OCI-LY3 (cell line): Measurements from ENCODE around the gene FMNL1.

ENCODE experiments used
- H2AFZ ChIP-seq: fragments of 200-600, 300-600 bp; shearing (Covaris generic); 2 replicates; pipeline ENCODE4 v1.6.0; 2014; ENCODE audit warnings: antibody characterized with exemption, low read depth, low read length
- H3K27ac ChIP-seq: fragments of 200-600, 300-600 bp; sonication (generic); 2 replicates; pipeline ENCODE4 v1.5.1; 2014; ENCODE audit warnings: mild to moderate bottlenecking, low read length, moderate library complexity, mixed read lengths
- H3K27me3 ChIP-seq: fragments of 200-600, 300-600 bp; sonication (generic); 2 replicates; pipeline ENCODE4 v1.6.1; 2014; ENCODE audit warnings: low read depth, low read length, mixed read lengths
- H3K36me3 ChIP-seq: fragments of 200-600, 300-600 bp; sonication (generic); replicated peaks from 2 replicates; pipeline ENCODE3; 2014; ENCODE audit warnings: low read depth, low read length, mixed read lengths
- H3K4me1 ChIP-seq: fragments of 300-600, 200-600 bp; sonication (generic); 2 replicates; pipeline ENCODE4 v1.6.1; 2014; ENCODE audit warnings: low read length, mixed read lengths
- H3K4me2 ChIP-seq: fragments of 200-600, 300-600 bp; sonication (generic); 2 replicates; pipeline ENCODE4 v1.6.1; 2014; ENCODE audit warnings: low read length, mixed read lengths
- H3K4me3 ChIP-seq: fragments of 300-600, 200-600 bp; sonication (generic); 2 replicates; pipeline ENCODE4 v1.5.1; 2014; ENCODE audit warnings: antibody characterized with exemption, mild to moderate bottlenecking, low read length, moderate library complexity
- H3K79me2 ChIP-seq: fragments of 300-600, 200-600 bp; shearing (Covaris generic); 2 replicates; pipeline ENCODE4 v1.6.1; 2014; ENCODE audit warnings: mild to moderate bottlenecking, low read length, mixed read lengths
- H3K9ac ChIP-seq: fragments of 300-600, 200-600 bp; shearing (Covaris generic); 2 replicates; pipeline ENCODE4 v1.6.0; 2014; ENCODE audit warnings: mild to moderate bottlenecking, low read length, moderate library complexity
- H3K9me3 ChIP-seq: fragments of 200-600, 300-600 bp; shearing (Covaris generic); 2 replicates; pipeline ENCODE4 v1.6.1; 2014; ENCODE audit warnings: low read length, mixed read lengths; ENCODE audit not compliant: insufficient read depth
- H4K20me1 ChIP-seq: fragments of 200-600, 300-600 bp; sonication (generic); 2 replicates; pipeline ENCODE4 v1.6.1; 2016; ENCODE audit warnings: low read length, mixed read lengths; ENCODE audit not compliant: insufficient read depth
- CTCF ChIP-seq: fragments of 200-600, 300-600 bp; sonication (generic); IDR thresholded peaks from 2 replicates; pipeline ENCODE4 v1.5.1; 2014; ENCODE audit warnings: antibody characterized with exemption, low read length, low read depth
- EZH2phosphoT487 ChIP-seq: fragments of 200-600 bp; shearing (Covaris generic); IDR thresholded peaks from 2 replicates; pipeline ENCODE4 v1.6.1; 2018; ENCODE audit warnings: antibody characterized with exemption, mixed run types, low read depth

FMNL1 gene

GRCh38 chr17:45223539-45224528 lies 2.1 kb downstream of the FMNL1 start:
- H3K4me1 ChIP-seq = peaks cover 61% of the 10 kb centered on the region
- peak overlapping the region; percentile 99 for H3K4me2 ChIP-seq
- TF ChIP-seq CTCF = no peak
- no peak for TF ChIP-seq EZH2phosphoT487
- H3K27me3 ChIP-seq = no peaks in the 10 kb centered on the region
- no peaks in the 10 kb centered on the region for H3K9me3 ChIP-seq
- peak overlapping the region; percentile 100 for H3K9ac ChIP-seq
- H2AFZ ChIP-seq = no peak overlapping the region
- peak overlapping the region; percentile 100 for H3K4me3 ChIP-seq
- H3K36me3 ChIP-seq = no peaks in the 10 kb centered on the region
- peaks cover 75% of the 10 kb centered on the region for H3K79me2 ChIP-seq
- H4K20me1 ChIP-seq = no peaks in the 10 kb centered on the region
- H3K27ac ChIP-seq = peak overlapping the region; percentile 99

GRCh38 chr17:45224671-45225050 lies 3.0 kb downstream of the FMNL1 start:
- H3K79me2 ChIP-seq = peaks cover 83% of the 10 kb centered on the region
- TF ChIP-seq EZH2phosphoT487 = no peak
- TF ChIP-seq CTCF = no peak
- H4K20me1 ChIP-seq = no peaks in the 10 kb centered on the region
- H3K36me3 ChIP-seq = no peaks in the 10 kb centered on the region
- H3K9ac ChIP-seq = peak overlapping the region; percentile 100
- H3K9me3 ChIP-seq = no peaks in the 10 kb centered on the region
- peak overlapping the region; percentile 99 for H3K4me2 ChIP-seq
- no peaks in the 10 kb centered on the region for H3K27me3 ChIP-seq
- peak overlapping the region; percentile 99 for H3K27ac ChIP-seq
- no peak overlapping the region for H2AFZ ChIP-seq
- peak overlapping the region; percentile 100 for H3K4me3 ChIP-seq
- peaks cover 69% of the 10 kb centered on the region for H3K4me1 ChIP-seq

- TF ChIP-seq CTCF (no peak), EZH2phosphoT487 (no peak)
- no peaks in the 10 kb centered on the region for H3K9me3 ChIP-seq
- H3K4me2 ChIP-seq = peak overlapping the region; percentile 99
- peak overlapping the region; percentile 99 for H3K27ac ChIP-seq
- no peaks in the 10 kb centered on the region for H3K27me3 ChIP-seq
- peak overlapping the region; percentile 100 for H3K9ac ChIP-seq
- peak overlapping the region; percentile 100 for H3K4me3 ChIP-seq
- peaks cover 88% of the 10 kb centered on the region for H3K79me2 ChIP-seq
- H3K4me1 ChIP-seq = peaks cover 74% of the 10 kb centered on the region
- H4K20me1 ChIP-seq = no peaks in the 10 kb centered on the region
- H2AFZ ChIP-seq = no peak overlapping the region
- H3K36me3 ChIP-seq = no peaks in the 10 kb centered on the region
Measured at GRCh38 chr17:45225051-45225700, 3.5 kb downstream of the FMNL1 start.

- no peak for TF ChIP-seq EZH2phosphoT487
- TF ChIP-seq CTCF = no peak
- H3K4me3 ChIP-seq = peak overlapping the region; percentile 100
- no peaks in the 10 kb centered on the region for H3K36me3 ChIP-seq
- H3K27ac ChIP-seq = peak overlapping the region; percentile 99
- H2AFZ ChIP-seq = no peak overlapping the region
- H3K27me3 ChIP-seq = no peaks in the 10 kb centered on the region
- peak overlapping the region; percentile 100 for H3K9ac ChIP-seq
- H3K4me1 ChIP-seq = peaks cover 77% of the 10 kb centered on the region
- H3K9me3 ChIP-seq = no peaks in the 10 kb centered on the region
- peak overlapping the region; percentile 99 for H3K4me2 ChIP-seq
- H4K20me1 ChIP-seq = no peaks in the 10 kb centered on the region
- H3K79me2 ChIP-seq = peaks cover 93% of the 10 kb centered on the region
Measured at GRCh38 chr17:45225964-45226530, 4.4 kb downstream of the FMNL1 start.
